H54 (cell line): Measurements from ENCODE around the gene NAAA.
"Not testable (repeated sequence)": the region's sequence is repeated elsewhere in the genome, so short reads cannot be mapped to it uniquely, and the experiment has no call there.

Source experiments
- DNase-seq: peaks from one replicate; pipeline ENCODE4 v3.0.0; 2011; ENCODE audit warnings: low spot score, mixed read lengths; ENCODE audit not compliant: insufficient read length
- FAIRE-seq: peaks from 3 replicates; lab custom pipeline; 2011; peaks lifted over from hg19 to GRCh38; lab: Jason Lieb, UNC
- POLR2A ChIP-seq: IDR thresholded peaks from 2 replicates; pipeline ENCODE4 v1.6.1; 2011; ENCODE audit warnings: low read depth, mild to moderate bottlenecking, low read length

NAAA gene

GRCh38 chr4:75939890-75940691 is 722 bp downstream of the NAAA start:
- DNase-seq (peak; percentile 76), FAIRE-seq (no peak)
- TF ChIP-seq POLR2A: peak; percentile 58

- DNase-seq: no peak
- FAIRE-seq: no peak
- TF ChIP-seq POLR2A: no peak
These were observed 5.2 kb downstream of the NAAA start for GRCh38 chr4:75935628-75936027.

GRCh38 chr4:75930152-75930551 is 10.7 kb downstream of the NAAA start:
- no peak for TF ChIP-seq POLR2A
- FAIRE-seq (no peak), DNase-seq (no peak)

- not testable (repeated sequence) for FAIRE-seq
These were observed 15.9 kb downstream of the NAAA start for GRCh38 chr4:75924916-75925315.

GRCh38 chr4:75924309-75924827 is 16.4 kb downstream of the NAAA start:
- no peak for TF ChIP-seq POLR2A
- DNase-seq (no peak), FAIRE-seq (no peak)

More at GRCh38 chr4:75924916-75925315, 15.9 kb downstream of the NAAA start:
- DNase-seq: not testable (repeated sequence)

- TF ChIP-seq POLR2A: no peak
- FAIRE-seq (no peak), DNase-seq (no peak)
These were observed 18.2 kb downstream of the NAAA start for GRCh38 chr4:75922588-75922987.

- FAIRE-seq (no peak), DNase-seq (no peak)
- no peak for TF ChIP-seq POLR2A
These were observed 18.9 kb downstream of the NAAA start for GRCh38 chr4:75921910-75922309.

GRCh38 chr4:75920327-75920726 is 20.5 kb downstream of the NAAA start:
- no peak for TF ChIP-seq POLR2A
- DNase-seq (no peak), FAIRE-seq (no peak)

GRCh38 chr4:75919920-75920319 is 20.9 kb downstream of the NAAA start:
- FAIRE-seq: no peak
- DNase-seq: no peak
- no peak for TF ChIP-seq POLR2A

GRCh38 chr4:75916091-75916661 is 24.6 kb downstream of the NAAA start:
- no peak for TF ChIP-seq POLR2A
- FAIRE-seq (no peak), DNase-seq (peak; percentile 12)

GRCh38 chr4:75912968-75913367 is 27.8 kb downstream of the NAAA start:
- no peak for TF ChIP-seq POLR2A
- DNase-seq (no peak), FAIRE-seq (no peak)

- DNase-seq, FAIRE-seq: not testable (repeated sequence)
These were observed 30.0 kb downstream of the NAAA start for GRCh38 chr4:75910831-75911230.

- TF ChIP-seq POLR2A: no peak
- FAIRE-seq (no peak), DNase-seq (no peak)
These were observed 31.4 kb downstream of the NAAA start for GRCh38 chr4:75909405-75909804.

GRCh38 chr4:75908555-75908954 is 32.3 kb downstream of the NAAA start:
- no peak for TF ChIP-seq POLR2A
- FAIRE-seq (no peak), DNase-seq (no peak)

GRCh38 chr4:75907966-75908365 is 32.8 kb downstream of the NAAA start:
- no peak for DNase-seq
- TF ChIP-seq POLR2A: no peak
- FAIRE-seq: no peak
